HUDEP-2 (cell line): ENCODE data around the gene EHMT1.

Source experiments
- DNase-seq, 76 experiments: peaks; one replicate each; lab custom pipeline; 2025; ENCODE audit not compliant: unreplicated experiment in 76 of 76; lab: John Stamatoyannopoulos, UW

EHMT1 gene

DNA sequence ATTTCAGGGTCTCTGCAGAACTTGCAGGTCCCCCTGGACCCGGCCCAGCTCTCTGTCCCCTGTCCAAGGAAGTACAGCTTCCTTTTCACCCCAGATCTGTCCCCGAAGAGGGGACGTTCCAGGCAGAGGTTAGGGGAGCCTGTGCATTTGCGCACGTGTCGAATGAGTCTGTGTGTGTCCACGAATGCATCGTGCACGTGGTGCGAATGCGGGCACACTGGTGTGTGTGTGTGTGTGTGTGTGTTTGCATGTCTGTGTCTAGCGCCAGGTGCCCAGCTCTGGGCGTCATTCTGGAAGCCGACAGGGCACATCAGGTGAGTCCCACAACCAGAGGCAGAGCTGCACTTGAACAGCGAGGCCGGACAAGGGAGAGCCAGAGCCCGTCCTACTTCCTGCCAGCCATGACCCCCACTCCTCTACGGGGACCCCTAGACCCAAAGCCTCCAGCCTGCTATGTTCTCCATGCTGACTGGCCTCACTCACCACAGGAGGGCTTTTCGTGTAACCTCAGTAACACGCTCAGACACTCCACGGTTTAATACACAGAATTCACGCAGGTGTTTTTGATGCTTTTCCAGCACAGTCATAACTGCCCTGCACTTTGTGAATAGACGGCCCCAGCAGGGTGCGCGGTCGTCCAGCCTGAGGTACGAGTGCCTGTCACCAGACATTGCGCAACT, 217.5 kb downstream of the EHMT1 start:
- DNase-seq = no peak

DNA sequence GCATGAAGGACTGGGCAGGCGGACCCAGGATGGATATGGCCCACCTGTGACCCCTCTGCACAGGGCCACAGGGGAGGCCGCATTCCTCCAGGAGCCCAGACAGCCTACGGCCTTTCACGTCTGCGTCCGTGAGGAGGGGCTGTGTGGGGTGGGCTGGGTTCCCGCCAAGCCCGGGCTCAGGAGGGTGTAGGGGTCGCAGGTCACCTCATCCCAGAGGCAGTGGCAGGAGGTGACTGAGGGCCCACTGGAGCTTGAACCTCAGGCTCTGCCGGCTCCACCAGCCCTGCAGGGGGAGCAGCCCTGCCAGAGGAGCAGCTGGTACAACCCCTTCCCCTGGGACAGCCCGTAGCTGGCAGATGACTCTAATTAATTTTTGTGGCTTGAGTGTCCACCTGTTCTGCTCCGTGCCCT, 218.0 kb downstream of the EHMT1 start:
- DNase-seq = no peak

DNA sequence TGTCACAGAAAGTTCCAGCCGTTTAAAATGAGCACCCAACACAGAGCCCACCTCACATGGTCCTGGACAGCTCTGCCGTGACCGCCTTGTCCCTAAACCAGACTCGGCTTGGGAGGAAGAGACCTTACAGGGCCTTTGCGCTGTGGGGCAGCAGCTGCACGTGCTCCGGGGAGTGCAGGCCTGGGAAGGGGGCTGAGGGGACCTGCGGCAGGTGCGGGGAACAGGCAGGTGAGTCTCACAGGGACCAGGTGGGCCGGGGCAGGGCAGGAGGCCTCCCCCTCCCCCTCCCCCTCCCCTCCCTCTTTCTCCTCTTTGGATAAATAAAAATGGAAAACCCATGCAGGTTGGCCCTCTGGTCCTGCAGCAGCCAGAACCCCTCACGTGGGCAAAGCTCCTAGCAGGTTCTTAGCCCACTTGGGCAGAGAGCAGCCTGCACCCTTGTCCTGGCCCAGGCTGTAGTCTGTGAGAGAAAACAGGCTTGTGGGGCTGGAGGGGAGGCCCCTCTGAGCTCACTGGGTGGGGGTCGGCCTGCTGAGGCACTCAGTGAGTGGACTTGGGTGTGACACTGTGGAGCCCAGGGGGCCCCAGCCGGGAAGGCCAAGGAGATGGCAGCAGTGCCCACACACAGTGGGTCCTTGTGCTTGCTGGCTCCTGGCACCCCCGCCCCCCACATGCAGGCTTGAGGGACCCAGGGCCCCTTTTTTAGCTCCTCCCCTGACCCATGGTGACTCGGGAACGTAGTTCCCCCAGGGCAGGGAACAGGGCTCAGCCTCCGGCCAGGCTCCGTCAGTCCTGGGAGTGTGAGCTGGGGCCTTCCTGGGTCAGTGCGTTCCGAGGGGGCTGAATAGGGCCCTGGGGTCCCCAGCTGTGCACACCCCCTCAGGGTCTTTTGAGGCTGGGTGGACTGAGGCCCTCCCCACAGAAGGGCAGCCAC, 218.8 kb downstream of the EHMT1 start:
- DNase-seq = no peak

DNA sequence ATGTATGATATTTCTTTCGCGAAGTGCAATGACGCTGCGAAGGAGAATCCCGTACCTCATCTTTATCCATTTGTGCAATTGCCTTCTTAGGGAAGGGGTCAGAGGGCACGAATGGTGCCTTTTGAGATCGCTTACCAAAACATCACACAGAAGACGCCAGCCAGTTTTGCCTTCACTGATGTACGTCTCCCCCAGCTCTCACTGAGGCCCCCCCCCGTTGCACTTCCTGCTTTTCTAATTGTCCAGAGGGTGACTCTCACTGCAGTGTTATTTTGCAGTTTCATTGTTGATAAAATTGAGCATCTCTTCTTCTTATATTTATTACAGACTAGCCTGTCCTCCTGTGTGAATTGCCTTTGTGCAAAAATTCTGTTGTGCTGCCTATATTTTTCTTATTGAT, 219.8 kb downstream of the EHMT1 start:
- no peak for DNase-seq

DNA sequence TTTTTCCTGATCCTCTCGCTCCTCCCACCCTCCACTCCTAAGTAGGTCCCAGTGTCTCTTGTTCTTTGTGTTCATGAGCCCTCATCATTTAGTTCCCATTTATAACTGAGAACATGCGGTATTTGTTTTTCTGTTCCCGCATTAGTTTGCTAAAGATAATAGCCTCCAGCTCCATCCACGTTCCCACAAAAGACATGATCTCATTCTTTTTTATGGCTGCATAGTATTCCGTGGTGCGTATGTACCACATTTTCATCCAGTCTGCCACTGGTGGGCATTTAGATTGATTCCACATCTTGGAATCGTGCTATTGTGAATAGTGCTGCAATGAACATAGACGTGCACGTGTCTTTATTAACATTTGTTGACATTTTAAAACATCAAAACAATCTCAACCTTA, 224.6 kb downstream of the EHMT1 start:
- DNase-seq = no peak

DNA sequence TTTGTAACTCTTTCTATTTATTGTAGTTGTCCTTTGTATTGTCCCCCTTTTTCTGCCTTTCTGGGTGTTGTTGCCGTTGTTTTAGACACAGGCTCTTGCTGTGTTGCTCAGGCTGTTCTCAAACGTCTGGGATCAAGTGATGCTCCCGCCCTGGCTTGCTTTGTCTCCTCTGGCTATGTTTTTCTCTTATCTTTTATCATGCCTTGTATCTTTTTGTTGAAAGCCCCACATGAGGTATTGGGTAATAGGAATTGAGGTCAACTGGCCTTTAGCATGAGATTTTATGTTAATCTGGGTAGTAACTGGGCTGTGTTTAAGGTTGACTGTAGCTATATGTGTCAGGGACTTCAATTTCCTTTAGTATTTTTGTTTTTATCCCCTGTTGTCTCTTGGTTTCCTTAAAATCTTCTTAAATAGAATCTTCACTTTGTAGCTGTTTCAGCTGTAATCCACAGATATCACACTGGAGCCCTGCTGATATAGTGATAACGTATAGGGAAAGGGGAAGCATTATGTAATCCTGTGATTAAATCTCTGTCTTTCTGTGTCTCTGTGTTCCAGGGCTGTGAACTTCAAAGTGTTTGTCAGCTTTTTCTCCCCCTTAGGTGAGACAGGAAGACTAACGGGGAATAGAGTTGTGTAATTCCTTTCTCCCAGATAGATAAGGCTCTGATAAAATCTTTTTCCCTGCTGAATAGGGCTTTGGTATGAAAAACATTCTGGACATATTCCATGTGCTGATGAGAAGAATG, 232.9 kb downstream of the EHMT1 start:
- no peak for DNase-seq

DNA sequence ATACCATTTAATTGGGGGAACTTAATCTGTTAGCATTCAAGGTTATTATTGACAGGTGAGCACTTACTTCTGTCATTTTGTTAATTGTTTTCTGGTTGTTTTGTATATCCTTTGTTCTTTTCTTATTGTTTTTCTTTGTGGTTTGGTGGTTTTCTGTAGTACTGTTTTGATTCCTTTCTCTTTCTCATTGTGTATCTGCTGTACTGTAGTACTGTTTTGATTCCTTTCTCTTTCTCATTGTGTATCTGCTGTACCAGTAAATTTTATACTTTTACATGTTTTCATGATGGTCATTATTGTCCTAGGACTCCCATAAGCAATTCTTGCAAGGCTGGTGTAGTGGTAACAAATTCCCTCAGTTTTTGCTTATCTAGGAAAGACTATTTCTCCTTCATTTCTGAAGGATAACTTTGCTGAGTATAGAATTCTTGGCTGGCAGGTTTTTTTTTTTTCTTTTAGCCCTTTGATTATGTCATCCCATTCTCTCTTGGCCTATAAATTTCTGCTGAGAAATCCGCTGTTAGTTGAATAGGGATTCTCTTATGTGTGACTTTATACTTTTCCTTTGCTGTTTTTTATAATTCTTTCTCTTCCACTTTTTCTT, 234.7 kb downstream of the EHMT1 start:
- no peak for DNase-seq

DNA sequence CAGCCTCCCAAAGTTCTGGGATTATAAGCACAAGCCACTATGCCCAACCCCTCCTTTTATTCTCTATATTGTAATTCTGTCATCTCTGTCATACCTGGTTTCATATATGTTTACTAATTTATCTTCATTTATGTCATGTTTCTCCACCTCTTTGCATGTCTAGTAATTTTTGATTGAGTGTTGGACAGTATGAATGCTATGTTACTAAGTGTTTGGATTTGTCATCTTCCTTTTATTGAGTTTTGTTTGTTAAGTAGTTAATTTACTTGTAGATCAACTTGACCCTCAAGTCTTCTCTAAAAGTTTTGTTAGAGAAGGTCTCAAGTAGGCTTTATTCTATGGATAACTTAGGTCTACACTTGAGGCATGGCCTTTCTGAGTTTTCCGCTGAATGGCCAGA, 241.6 kb downstream of the EHMT1 start:
- no peak for DNase-seq

DNA sequence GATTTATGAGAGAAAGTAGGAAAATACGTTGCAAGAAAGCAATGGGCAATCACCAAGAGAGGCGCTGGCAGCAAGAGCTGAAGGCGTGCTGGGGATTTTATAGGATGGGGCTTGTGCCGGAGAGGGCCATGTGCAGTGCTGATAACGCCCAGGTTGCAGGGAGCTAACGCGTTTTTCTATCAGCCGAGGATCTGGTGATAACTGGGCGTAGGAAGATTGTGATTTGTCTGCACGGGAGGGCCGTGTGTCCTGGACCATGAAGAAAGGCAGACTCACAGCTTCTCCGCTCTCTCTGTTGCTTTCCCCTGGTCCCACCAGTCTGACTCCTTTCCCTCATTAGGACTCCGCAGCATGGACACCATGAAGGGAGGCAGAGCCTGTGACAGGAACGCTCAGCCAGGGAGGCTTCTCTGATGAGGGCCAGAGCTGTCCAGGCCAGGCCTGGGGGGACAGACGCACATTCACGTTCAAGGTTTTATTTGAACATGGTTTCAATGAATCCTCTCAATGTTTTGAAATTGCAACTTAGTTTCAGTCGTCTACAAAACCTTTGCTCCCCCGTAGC, 246.9 kb downstream of the EHMT1 start:
- no peak for DNase-seq

DNA sequence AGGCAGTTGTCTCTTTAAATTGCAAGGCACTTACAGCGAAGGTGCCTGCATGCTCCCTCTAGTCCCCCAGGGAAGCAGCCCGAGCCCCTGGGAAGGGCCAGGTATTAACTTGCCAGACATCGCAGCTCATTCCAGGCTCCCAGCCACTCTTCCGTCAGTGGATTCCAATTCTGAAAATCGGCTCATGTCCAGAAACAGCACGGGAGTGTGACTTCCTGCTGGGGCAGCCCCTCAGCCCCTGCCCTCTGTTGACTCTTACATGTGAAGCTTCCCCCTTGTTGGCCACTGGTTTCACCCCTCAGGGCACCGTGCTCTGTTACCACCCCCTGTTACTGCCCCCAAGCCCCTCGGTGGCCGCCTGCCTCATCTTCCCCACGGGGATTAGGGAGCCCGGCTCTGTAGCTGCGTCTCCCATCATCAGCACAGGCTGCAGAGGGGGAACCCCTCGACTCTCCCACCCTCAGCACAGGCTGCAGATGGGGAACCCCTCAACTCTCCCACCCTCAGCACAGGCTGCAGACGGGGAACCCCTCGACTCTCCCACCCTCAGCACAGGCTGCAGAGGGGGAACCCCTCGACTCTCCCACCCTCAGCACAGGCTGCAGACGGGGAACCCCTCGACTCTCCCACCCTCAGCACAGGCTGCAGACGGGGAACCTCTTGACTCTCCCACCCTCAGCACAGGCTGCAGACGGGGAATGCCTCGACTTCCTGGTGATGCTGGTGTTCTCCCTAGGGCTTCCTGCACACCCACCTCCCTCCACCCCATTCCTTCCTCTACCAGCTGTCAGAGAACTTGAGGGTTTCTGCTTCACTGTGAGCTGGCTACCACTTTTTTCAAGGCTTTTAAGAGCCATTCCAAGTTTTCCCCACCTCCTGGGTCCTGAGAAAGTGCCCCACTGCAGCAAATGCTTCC, 247.7 kb downstream of the EHMT1 start:
- DNase-seq = no peak

DNA sequence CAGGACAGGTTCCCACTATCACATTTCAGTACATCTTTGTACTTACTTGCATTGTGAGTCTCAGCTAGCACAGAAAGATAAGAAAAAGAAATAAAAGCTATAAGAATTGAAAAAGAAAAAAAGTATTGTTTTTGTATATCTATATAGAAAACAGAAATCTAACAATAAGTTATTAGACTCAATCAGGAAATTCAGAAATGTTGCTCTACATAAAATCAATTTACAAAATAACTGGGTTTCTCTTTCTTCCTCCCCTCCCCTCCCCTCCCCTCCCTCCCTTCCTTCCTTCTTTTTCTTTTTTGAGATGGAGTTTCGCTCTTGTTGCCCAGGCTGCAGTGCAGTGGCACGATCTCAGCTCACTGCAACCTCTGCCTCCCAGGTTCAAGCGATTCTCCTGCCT, 251.6 kb downstream of the EHMT1 start:
- no peak for DNase-seq

DNA sequence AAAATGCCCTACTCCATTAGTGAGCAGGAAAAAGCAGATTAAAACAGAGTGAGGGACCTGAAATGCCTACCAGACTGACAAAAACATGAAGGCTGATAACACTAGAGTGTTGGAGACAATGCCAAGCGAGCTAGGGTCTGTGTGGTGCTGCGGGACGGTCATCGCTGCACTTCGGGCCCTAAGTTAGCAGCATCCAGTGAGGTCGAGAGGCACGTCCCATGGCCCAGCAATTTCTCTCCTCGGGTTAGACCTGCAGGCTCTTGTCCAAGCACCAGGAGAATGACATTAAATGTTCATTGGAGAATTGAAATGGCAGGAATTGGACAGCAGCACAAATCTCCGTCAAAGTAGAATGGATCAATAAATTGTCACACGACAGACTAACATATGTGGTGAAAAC, 253.5 kb downstream of the EHMT1 start:
- no peak for DNase-seq

DNA sequence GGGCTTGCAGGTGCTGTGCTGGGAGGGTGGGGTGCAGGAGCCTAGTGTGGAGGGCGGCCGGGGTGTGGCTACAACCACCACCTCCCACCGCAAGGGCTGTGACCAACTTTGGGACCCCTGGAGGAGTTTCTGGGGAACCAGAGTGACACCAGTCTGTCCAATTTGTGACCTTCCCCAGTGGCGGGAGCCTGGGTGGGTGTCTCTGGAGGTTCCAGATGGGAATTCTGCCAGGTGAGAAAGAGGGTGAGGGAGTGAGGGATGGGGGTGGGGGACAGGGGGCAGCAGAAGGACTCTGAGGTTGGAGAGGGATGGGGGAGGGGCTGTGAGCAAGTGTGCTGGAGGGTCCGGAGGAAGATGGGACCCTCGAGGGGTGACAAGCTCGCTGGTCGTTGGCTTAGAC, 254.6 kb downstream of the EHMT1 start:
- DNase-seq = no peak

DNA sequence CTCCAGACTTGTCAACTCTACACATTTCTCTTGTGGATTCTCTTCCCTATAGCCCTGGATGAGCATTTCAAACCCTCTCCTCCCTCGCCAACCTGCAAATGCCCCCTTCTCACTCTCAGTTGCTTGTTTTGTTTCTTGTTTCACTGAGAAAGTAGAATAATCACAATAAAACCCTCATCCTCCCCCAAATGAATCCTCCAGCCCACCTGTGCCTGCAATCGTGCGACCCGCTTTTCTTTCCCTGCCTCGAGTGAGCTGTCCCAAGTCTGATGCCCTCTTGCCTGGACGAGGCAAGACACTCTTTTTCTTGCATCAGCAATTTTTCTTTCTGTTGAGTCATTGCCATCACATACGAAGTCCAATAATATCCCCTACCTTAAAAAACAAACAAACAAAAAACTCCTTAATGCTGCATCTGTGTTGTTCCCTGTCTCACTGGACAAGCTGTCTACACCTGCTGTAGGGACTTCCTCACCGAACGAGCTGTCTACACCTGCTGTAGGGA, 255.1 kb downstream of the EHMT1 start:
- DNase-seq = no peak

DNA sequence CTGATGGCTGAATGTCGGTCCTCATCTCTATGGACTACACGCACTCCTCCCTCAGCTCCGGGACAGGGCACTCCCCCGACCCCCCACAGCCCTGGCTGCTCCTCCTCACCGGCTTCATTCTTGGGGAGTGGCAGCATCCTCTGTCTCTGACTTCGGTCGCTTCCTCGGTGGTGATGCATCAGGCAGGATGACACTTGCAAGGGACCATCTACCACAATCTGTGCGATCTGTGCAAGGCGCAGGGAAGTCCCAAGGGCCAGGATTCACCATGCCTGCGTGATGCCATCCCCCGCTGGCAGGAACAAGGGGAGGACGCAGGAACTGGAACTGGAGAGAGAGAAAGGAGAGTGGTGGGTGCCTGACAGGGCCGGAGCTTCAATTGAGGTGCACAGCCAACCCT, 256.5 kb downstream of the EHMT1 start:
- DNase-seq = no peak

DNA sequence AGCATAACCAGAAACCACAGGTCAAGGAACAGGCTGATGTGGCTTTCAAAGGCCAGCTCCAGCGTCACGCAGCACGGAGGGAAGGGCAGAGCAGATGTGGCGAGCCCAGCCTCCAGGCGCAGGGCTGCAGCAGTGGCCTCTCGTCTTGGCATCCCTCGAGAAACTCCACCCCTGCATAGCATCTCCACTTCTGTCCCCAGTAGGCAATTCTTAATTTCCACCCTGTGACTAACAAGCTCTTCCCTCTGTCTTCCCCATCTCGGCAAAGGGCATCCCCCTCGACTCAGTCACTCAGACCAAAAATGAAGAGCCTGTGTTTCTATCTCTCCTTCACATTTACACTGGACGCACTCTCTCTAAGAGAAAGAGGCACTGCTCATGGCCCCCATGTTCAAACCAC, 257.0 kb downstream of the EHMT1 start:
- no peak for DNase-seq

DNA sequence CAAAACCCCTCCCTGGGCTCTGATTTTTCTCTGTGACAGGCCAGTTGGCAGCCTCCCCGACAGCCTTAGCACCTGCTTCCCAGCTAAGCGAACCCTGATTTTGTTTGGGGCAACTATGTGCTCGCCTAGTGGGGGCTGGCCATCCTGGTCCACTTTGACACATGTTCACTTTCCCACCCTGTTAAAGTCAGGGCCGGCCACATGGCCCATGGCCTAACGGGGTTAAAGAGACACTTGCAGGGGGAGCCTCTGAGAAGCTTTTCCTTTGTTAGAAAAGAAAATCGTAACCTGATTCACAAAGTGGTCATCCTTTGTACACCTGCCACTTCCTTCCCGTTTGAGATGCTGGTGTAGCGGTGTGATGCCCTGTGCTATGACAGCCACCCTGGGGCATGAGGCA, 257.5 kb downstream of the EHMT1 start:
- DNase-seq = no peak

DNA sequence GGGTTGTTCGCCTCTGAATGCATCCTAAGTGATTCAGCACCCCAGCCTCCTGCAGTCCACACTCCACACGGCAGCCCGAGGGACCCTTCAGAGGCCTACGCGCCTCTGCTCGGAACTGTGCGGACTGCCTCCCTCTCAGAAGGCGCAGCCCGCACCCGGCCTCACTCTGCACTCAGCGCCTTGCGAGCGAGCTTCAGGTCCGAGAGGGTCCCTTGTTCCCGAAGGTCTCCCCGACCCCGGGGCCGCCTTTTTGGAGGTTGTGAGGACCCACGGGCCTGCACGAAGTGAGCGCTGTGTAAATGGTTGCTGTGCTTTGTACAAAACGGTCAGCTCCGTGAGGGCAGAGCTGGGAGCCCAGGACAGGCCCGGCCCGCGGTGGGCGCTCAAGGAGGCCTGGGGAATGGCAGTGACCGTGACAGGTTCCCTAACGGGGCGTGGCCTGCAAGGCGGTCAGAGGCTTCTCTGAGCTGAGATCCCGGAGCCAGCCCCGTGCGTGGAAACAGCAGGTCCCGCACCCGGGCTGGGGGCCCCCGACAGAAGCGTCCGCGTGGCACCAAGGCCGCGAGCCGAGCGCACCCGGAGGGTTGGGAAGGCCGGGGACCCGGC, 258.1 kb downstream of the EHMT1 start:
- no peak for DNase-seq

DNA sequence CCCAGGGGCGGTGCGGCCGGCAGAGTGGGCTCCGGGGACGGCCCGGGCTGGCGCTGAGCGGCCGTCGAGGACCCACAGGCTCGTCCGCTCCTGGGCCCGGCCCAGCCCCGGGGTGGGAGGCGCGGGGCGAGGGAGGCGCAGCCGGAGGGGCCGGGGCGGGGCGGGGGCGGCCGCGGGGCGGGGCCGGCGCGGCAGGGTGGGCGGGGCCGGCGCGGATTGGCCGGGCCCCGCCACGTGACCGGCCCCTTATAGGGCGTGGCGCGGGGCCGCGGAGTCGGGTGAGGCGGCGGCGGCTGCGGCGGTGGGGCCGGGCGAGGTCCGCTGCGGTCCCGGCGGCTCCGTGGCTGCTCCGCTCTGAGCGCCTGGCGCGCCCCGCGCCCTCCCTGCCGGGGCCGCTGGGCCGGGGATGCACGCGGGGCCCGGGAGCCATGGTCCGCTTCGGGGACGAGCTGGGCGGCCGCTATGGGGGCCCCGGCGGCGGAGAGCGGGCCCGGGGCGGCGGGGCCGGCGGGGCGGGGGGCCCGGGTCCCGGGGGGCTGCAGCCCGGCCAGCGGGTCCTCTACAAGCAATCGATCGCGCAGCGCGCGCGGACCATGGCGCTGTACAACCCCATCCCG, 258.8 kb downstream of the EHMT1 start, which contains the start of gene CACNA1B:
CACNA1B (plus strand) TSS at position 277 of the 617 bp plus-strand sequence; CDS start at position 429, 152 bp downstream.
- DNase-seq = peak in 3 of 76 experiments; percentile 2 to 9 (median 5)
